Measurements from ENCODE around the gene LRRC47. TPM values are rescaled to one million over a fixed set of nuclear protein-coding genes. Genes with fewer than 3 reads are reported as not detected.

Gene LRRC47
- total RNA-seq, 1 donor from 2014 or later, result 37.9 TPM

DNA sequence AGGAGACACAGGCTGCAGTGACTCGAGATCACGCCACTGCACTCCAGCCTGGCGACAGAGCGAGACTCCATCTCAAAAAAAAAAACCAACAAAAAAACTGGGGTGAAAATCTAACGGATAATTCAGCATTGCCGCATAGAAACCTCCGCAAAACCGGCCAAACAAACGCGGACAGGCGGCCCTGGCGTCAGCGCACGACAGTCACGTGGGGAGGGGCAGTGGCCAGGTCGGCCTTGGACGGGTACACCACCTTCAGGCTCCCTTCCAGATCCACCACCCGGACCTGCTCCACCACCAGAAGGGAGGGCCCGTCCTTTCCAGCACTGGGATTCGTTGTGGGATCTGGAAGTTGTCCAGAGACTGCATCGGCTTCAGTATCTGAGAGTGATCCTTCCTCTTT is 15.4 kb downstream of the LRRC47 start:
- H3K27me3 ChIP-seq (ENCODE audit: control insufficient read depth, insufficient read depth, low read length), result no peaks in the 10 kb centered on the region
- H3K4me3 ChIP-seq (ENCODE audit: low read depth, low read length), result no peak overlapping the region
- FAIRE-seq (no peak), DNase-seq (ENCODE audit: low read depth) (no peak)
- peaks cover 27% of the 10 kb centered on the region for H3K36me3 ChIP-seq (ENCODE audit: control insufficient read depth, insufficient read depth, low read length)
- TF ChIP-seq, protein P1, sequence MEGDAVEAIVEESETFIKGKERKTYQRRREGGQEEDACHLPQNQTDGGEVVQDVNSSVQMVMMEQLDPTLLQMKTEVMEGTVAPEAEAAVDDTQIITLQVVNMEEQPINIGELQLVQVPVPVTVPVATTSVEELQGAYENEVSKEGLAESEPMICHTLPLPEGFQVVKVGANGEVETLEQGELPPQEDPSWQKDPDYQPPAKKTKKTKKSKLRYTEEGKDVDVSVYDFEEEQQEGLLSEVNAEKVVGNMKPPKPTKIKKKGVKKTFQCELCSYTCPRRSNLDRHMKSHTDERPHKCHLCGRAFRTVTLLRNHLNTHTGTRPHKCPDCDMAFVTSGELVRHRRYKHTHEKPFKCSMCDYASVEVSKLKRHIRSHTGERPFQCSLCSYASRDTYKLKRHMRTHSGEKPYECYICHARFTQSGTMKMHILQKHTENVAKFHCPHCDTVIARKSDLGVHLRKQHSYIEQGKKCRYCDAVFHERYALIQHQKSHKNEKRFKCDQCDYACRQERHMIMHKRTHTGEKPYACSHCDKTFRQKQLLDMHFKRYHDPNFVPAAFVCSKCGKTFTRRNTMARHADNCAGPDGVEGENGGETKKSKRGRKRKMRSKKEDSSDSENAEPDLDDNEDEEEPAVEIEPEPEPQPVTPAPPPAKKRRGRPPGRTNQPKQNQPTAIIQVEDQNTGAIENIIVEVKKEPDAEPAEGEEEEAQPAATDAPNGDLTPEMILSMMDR (IDR thresholded peaks at IDR 0.05; ENCODE audit: insufficient read depth, low read length, severe bottlenecking), result no peak

DNA sequence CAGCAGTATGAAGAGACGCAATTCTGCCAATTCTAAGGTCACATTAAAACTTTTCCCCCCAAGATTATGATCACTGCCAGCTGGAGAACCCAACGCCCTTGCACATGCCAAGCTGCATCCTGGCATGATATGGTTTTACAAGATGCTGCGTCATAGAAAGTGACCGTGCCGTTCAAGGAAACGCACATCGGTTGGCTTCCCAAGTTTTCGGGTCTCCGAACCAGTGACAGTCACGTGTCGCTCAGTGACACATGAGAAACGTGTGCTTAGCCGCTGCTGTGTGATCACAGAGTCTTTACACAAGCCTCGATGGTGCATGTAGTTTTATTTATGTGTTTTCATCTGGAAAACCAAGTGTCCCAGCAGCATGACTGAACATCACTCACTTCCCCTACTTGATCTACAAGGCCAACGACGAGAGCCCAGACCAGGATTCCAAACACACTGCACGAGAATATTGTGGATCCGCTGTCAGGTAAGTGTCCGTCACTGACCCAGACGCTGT is 16.3 kb downstream of the LRRC47 start:
- Histone ChIP-seq H3K36me3 (ENCODE audit: control insufficient read depth, insufficient read depth, low read length) (peaks cover 24% of the 10 kb centered on the region), H3K27me3 (ENCODE audit: control insufficient read depth, insufficient read depth, low read length) (no peaks in the 10 kb centered on the region), H3K4me3 (ENCODE audit: low read depth, low read length) (no peak overlapping the region)
- TF ChIP-seq, protein P1 (IDR thresholded peaks at IDR 0.05; ENCODE audit: insufficient read depth, low read length, severe bottlenecking), result no peak
- FAIRE-seq (no peak), DNase-seq (ENCODE audit: low read depth) (no peak)

DNA sequence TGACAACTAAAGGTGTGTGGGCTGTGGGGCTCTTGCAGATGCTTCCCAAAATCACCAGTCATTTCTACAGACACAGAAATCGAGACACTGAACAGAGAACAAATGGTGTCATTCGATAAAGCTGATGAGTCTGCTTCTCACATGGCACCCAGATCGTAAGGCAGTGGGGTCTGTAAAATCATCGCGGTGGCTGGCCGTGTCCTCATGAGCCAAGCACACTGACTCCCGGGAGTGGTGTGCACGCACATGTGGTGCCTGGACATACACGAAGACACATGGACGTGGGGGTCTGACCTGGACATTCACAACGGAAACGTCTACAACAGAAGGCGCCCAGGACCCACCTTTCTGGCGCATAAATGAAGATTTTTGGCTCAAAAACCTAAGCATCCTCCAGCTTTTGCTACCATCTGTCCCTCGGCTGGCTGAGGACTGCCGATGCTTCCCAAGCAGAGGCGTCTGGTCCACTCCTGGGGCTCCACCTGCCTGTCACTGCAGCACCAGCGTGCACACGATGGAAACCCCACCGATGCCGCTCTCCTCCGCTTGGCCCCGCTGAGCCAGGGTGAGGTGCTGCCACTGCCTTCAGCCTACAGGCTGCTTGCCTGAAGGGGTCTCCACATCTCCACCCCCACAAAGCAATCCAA is 16.9 kb downstream of the LRRC47 start:
- FAIRE-seq (no peak), DNase-seq (ENCODE audit: low read depth) (no peak)
- TF ChIP-seq, protein P1 (IDR thresholded peaks at IDR 0.05; ENCODE audit: insufficient read depth, low read length, severe bottlenecking), result no peak
- Histone ChIP-seq H3K36me3 (ENCODE audit: control insufficient read depth, insufficient read depth, low read length) (peaks cover 21% of the 10 kb centered on the region), H3K27me3 (ENCODE audit: control insufficient read depth, insufficient read depth, low read length) (no peaks in the 10 kb centered on the region), H3K4me3 (ENCODE audit: low read depth, low read length) (no peak overlapping the region)

DNA sequence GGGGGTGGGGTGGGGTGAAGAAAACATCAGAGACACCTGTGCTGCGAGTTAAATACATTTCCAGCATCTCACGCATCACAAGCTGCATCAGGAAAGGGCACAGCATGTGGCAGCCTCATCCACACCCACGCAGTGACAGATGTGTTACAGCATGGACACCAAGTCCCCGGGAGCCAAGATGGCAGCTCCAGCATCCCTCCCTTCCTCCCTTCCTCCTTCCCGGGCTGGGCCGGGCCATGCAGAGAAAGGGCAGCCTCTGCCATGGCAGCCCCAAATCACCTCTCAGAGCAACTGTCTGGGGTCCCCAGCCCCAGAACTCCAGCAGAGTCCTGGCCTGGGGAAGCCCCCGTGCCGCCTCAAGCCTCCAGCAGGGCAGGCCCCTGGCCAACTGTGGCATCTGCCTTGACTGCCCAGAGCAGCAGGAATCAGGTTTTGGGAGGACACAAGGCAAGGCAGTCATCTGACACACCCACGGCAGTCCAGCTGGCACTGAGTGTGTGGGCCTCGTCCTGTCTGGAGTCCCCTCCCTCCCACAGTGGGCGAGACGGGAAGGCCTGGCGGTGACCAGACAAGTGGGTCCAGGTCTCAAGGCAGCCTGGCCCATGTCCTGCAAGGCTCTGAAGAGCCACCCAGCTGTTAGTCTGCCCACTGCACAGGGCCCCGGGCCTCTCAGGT is 17.6 kb downstream of the LRRC47 start:
- Histone ChIP-seq H3K27me3 (ENCODE audit: control insufficient read depth, insufficient read depth, low read length) (no peaks in the 10 kb centered on the region), H3K36me3 (ENCODE audit: control insufficient read depth, insufficient read depth, low read length) (peaks cover 17% of the 10 kb centered on the region), H3K4me3 (ENCODE audit: low read depth, low read length) (no peak overlapping the region)
- DNase-seq (ENCODE audit: low read depth) (no peak), FAIRE-seq (no peak)
- TF ChIP-seq, protein P1 (IDR thresholded peaks at IDR 0.05; ENCODE audit: insufficient read depth, low read length, severe bottlenecking), result no peak

DNA sequence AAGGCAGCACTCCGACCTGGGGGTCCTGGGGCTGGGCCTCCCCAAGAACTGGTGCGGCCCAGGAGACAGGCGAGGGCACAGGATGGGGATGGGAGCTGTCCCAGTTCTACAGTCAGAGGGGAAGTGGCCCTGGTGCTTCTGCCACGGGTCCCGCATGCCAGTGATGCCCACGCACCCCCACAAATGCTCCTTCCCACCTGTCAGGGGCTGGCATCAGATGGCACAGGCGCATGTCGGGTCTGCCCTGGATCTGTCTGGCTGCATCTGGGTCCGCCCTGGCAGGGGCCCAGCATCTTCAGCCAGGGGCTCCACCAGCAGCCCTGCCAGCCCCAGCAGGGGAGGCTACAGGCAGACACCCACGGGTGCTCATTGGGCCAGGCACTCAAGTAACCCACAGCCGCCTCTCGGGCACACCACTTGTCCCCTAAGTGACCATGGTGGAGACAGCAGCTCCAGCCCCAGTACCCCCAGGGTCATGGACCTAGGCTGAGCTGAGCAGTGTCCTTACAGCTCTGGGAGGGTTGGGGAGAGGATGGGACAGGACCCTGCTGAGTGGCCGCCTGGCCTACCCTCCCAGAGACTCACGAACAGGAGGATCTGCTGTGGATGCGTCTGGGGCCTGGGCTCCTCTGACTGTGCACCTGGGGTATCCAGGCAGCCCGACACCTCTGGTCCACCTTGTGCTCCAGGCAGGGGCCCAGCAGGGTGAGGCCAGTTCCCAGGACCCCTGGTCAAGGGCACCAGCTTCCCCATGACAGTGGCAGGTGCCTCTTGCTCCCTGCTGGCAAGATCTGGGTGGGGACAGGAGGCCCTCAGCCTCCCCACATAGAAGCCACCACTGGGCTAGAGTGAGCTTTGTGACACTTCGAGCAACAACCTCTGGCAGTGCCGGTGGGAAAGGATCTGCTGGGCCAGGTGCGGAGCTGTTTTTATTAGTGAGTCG is 18.4 kb downstream of the LRRC47 start:
- H3K36me3 ChIP-seq (ENCODE audit: control insufficient read depth, insufficient read depth, low read length), result peaks cover 14% of the 10 kb centered on the region
- no peak overlapping the region for H3K4me3 ChIP-seq (ENCODE audit: low read depth, low read length)
- no peak for DNase-seq (ENCODE audit: low read depth)
- TF ChIP-seq, protein P1 (IDR thresholded peaks at IDR 0.05; ENCODE audit: insufficient read depth, low read length, severe bottlenecking), result no peak
- no peaks in the 10 kb centered on the region for H3K27me3 ChIP-seq (ENCODE audit: control insufficient read depth, insufficient read depth, low read length)
- no peak for FAIRE-seq
